ENCODE measurements around the gene GNPTG.

DNA sequence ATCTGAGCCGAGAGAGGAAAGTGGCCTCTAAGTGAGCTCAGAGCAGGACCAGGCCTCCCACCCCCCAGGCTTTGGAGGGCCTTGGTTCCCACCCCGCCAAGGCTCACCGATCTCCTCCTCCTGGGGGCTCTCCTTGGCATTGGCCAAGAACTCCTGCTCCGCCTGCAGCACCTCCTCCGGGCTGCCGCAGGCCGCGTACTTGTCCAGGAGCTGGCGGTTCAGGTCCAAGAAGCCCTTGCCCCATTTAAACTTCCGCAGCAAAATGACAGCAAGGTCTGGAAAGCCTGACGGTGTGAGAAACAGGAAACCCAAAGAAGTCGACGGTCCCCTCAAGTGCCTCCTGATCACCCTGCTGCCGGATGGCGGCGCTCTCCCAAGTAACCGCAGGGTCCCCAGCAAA lies 1.8 kb upstream of the GNPTG start:
- TF ChIP-seq, protein P1, sequence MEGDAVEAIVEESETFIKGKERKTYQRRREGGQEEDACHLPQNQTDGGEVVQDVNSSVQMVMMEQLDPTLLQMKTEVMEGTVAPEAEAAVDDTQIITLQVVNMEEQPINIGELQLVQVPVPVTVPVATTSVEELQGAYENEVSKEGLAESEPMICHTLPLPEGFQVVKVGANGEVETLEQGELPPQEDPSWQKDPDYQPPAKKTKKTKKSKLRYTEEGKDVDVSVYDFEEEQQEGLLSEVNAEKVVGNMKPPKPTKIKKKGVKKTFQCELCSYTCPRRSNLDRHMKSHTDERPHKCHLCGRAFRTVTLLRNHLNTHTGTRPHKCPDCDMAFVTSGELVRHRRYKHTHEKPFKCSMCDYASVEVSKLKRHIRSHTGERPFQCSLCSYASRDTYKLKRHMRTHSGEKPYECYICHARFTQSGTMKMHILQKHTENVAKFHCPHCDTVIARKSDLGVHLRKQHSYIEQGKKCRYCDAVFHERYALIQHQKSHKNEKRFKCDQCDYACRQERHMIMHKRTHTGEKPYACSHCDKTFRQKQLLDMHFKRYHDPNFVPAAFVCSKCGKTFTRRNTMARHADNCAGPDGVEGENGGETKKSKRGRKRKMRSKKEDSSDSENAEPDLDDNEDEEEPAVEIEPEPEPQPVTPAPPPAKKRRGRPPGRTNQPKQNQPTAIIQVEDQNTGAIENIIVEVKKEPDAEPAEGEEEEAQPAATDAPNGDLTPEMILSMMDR (conservative IDR thresholded peaks at IDR 0.05): no peak
- no peak for TF ChIP-seq EZH2 (IDR thresholded peaks at IDR 0.05; ENCODE audit: low read depth)
